ENCODE data around the gene PAPSS1. TPM values are rescaled to one million over a fixed set of nuclear protein-coding genes. Genes with fewer than 3 reads are reported as not detected.
A peak's percentile ranks its signal among the peaks of the same experiment; 100 is the strongest.

The PAPSS1 gene
- polyA plus RNA-seq, 3 donors = 46.4 to 79.6 (median 64.8) TPM

DNA sequence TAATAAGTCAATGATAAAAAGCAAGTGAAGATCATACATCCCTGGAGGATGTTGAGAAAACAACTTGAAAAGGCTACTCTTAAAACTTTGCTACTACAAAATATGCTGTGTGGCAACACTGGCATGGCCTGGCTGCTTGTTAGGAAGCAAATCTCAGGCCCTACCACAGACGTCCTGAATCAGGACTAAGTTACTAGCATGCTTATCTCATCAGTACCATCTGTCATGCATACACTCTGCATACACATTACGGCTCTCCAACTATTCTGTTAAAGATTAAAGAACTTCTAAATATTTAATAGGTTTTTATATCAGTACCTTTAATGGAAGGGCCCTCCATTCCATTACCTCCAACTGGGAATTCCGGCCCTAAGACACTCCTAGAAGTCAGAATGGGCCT, 8.2 kb downstream of the PAPSS1 start:
- H3K4me3 ChIP-seq (replicated peaks in 1 of 3; ENCODE audit: low read depth in 2 of 3, low read length in 3 of 3) = no peak overlapping the region
- Mint-ChIP-seq H3K36me3 (peaks cover 18 to 32% of the 10 kb centered on the region in 2 donors), H3K4me3 (no peak overlapping the region), H3K27me3 (ENCODE audit: low read depth in 3 of 3) (no peaks in the 10 kb centered on the region), H3K4me1 (peaks cover 39% of the 10 kb centered on the region), H3K27ac (no peak overlapping the region), H3K9me3 (peaks cover 6 to 11% (median 10%) of the 10 kb centered on the region in 7 donors)
- WGBS (ENCODE audit: insufficient coverage) = no CpG with 5 or more reads among the region's 3 CpGs
- no peak for TF ChIP-seq CTCF (IDR thresholded peaks at IDR 0.05)
- no peak for DNase-seq
- no peak overlapping the region for H2AFZ ChIP-seq (ENCODE audit: insufficient read depth, low read depth, low read length, poor library complexity, severe bottlenecking)
- H3K27me3 ChIP-seq (ENCODE audit: control insufficient read depth in 2 of 2, insufficient read depth in 2 of 2, low read length in 2 of 2) = no peaks in the 10 kb centered on the region
- intact Hi-C loops (cut with micrococcal nuclease) = loop anchor here in 1 of 2 donors (10.0 kb wide), 1 partner anchor 113 kb away; the partner anchor contains the start of gene SGMS2
- peaks cover 66% of the 10 kb centered on the region for H4K20me1 ChIP-seq (ENCODE audit: insufficient read depth, low read length)
- H3K79me2 ChIP-seq (ENCODE audit: insufficient read depth, low read length) = peaks cover 87% of the 10 kb centered on the region
- peaks cover 26 to 35% of the 10 kb centered on the region in 2 donors for H3K4me1 ChIP-seq (ENCODE audit: control insufficient read depth in 1 of 2, insufficient read depth in 2 of 2, low read length in 2 of 2)
- no peak overlapping the region for H3K27ac ChIP-seq (ENCODE audit: low read depth in 1 of 2, low read length in 2 of 2)
- H3K9ac ChIP-seq (ENCODE audit: insufficient read depth, low read length, poor library complexity, severe bottlenecking) = no peak overlapping the region
- H3K4me2 ChIP-seq (replicated peaks; ENCODE audit: extremely low read depth, low read length, poor library complexity, severe bottlenecking) = no peak overlapping the region
- H3K9me3 ChIP-seq (replicated peaks in 1 of 2; ENCODE audit: control insufficient read depth in 1 of 2, insufficient read depth in 1 of 2, low read length in 2 of 2) = peaks cover 7 to 9% of the 10 kb centered on the region in 2 donors
- no peaks in the 10 kb centered on the region for H3K36me3 ChIP-seq (replicated peaks in 1 of 2; ENCODE audit: control insufficient read depth in 1 of 2, insufficient read depth in 2 of 2, low read length in 2 of 2)

- H3K27me3 Mint-ChIP-seq (ENCODE audit: low read depth in 3 of 3) = no peaks in the 10 kb centered on the region
- H2AFZ ChIP-seq (ENCODE audit: insufficient read depth, low read depth, low read length, poor library complexity, severe bottlenecking) = no peak overlapping the region
- no peak for DNase-seq
- peaks cover 12 to 20% of the 10 kb centered on the region in 2 donors for H3K9me3 ChIP-seq (replicated peaks in 1 of 2; ENCODE audit: control insufficient read depth in 1 of 2, insufficient read depth in 1 of 2, low read length in 2 of 2)
- H3K4me3 ChIP-seq (replicated peaks in 1 of 3; ENCODE audit: low read depth in 2 of 3, low read length in 3 of 3) = peak overlapping the region in 1 of 3 experiments; percentile 41
- peaks cover 55% of the 10 kb centered on the region for H4K20me1 ChIP-seq (ENCODE audit: insufficient read depth, low read length)
- peaks cover 13 to 22% (median 21%) of the 10 kb centered on the region in 7 donors for H3K9me3 Mint-ChIP-seq
- peak overlapping the region; percentile 33 for H3K4me2 ChIP-seq (replicated peaks; ENCODE audit: extremely low read depth, low read length, poor library complexity, severe bottlenecking)
- no peak for TF ChIP-seq CTCF (IDR thresholded peaks at IDR 0.05)
- peaks cover 26 to 35% of the 10 kb centered on the region in 2 donors for H3K4me1 ChIP-seq (ENCODE audit: control insufficient read depth in 1 of 2, insufficient read depth in 2 of 2, low read length in 2 of 2)
- H3K36me3 Mint-ChIP-seq = peaks cover 21 to 32% of the 10 kb centered on the region in 2 donors
- intact Hi-C loops (cut with micrococcal nuclease) = loop anchor here in 1 of 2 donors (10.0 kb wide), 1 partner anchor 114 kb away; the partner anchor contains the start of gene SGMS2
- no peaks in the 10 kb centered on the region for H3K27me3 ChIP-seq (ENCODE audit: control insufficient read depth in 2 of 2, insufficient read depth in 2 of 2, low read length in 2 of 2)
- H3K27ac Mint-ChIP-seq = peak overlapping the region; percentile 62 to 90 (median 78)
- H3K79me2 ChIP-seq (ENCODE audit: insufficient read depth, low read length) = peaks cover 82% of the 10 kb centered on the region
- WGBS (ENCODE audit: insufficient coverage) = 90% methylated on average over 4 of the region's 10 CpGs
- no peak overlapping the region for H3K9ac ChIP-seq (ENCODE audit: insufficient read depth, low read length, poor library complexity, severe bottlenecking)
- peak overlapping the region; percentile 11 to 54 for H3K27ac ChIP-seq (ENCODE audit: low read depth in 1 of 2, low read length in 2 of 2)
- H3K36me3 ChIP-seq (replicated peaks in 1 of 2; ENCODE audit: control insufficient read depth in 1 of 2, insufficient read depth in 2 of 2, low read length in 2 of 2) = peaks cover 0 to under 1% of the 10 kb centered on the region in 2 donors
- H3K4me3 Mint-ChIP-seq = peak overlapping the region; percentile 25 to 62
- peaks cover 39% of the 10 kb centered on the region for H3K4me1 Mint-ChIP-seq
Measured at GRCh38 chr4:107710493-107711459, 9.3 kb downstream of the PAPSS1 start.

All from CD14-positive monocyte (primary cell).